SH-SY5Y (cell line): ENCODE results near the gene TMA16.

Experiments
- GATA2 ChIP-seq: IDR thresholded peaks from 2 replicates; pipeline ENCODE4 v1.6.1; 2011; ENCODE audit warnings: mild to moderate bottlenecking, low read depth, low read length
- GATA3 ChIP-seq: IDR thresholded peaks from 2 replicates; pipeline ENCODE4 v1.6.1; 2011; ENCODE audit warnings: low read depth, mild to moderate bottlenecking, low read length, moderate library complexity

DNA sequence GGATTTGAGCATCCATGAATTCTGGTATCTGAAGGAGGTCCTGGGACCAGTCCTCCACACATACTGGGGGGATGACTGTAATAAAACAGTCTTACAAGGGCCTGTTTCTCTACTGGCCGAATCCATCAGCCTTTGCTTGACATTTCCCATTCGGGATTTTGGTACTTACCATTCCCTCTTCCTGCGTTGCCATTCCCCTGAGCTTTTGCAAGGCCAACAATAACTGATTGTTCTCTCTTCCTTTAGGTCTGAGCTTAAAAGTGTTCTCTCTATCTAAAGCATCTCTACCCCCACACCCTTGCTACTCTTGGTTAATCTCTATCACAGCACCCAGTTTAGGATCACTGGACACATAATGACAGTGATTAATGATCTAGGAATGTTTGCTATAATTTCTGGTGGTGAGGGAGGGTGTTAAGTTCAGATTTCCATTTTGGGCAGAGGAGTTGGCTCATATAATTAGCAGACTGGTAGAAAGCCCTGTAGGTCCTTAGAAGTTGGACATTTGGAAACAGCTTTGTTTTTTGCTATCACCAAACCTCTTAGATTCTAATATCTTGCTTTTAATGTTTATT is 29.4 kb downstream of the TMA16 start:
- TF ChIP-seq GATA2 (no peak), GATA3 (no peak)
